GM18519 (cell line): ENCODE results near the gene PTPRH.

Source experiments
- ATAC-seq: cut with Tn5 transposase; IDR thresholded peaks from one replicate; pipeline ENCODE4 v1.9.1; 2021; ENCODE audit warnings: mild to moderate bottlenecking, moderate library complexity; ENCODE audit not compliant: unreplicated experiment, low FRiP score

PTPRH gene

DNA sequence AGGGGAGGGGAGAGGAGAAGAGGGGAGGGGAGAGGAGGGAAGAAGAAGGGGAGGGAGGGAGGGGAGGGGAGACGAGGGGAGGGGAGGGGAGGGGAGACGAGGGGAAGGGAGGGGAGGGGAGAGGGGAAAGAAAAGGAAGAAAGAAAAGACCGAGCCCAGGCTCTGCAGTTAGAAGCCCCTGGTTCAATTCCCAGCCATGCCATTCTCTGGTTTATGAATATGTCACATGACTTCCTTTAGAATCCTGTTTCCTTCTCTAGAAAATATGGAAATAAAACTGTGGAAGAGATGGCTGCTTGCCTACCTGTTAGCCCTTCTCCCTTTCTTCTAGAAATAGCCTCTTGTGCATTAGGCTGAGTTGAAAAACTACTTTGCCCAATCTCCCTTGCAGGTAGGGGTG is 74.6 kb downstream of the PTPRH start:
- no peak for ATAC-seq

DNA sequence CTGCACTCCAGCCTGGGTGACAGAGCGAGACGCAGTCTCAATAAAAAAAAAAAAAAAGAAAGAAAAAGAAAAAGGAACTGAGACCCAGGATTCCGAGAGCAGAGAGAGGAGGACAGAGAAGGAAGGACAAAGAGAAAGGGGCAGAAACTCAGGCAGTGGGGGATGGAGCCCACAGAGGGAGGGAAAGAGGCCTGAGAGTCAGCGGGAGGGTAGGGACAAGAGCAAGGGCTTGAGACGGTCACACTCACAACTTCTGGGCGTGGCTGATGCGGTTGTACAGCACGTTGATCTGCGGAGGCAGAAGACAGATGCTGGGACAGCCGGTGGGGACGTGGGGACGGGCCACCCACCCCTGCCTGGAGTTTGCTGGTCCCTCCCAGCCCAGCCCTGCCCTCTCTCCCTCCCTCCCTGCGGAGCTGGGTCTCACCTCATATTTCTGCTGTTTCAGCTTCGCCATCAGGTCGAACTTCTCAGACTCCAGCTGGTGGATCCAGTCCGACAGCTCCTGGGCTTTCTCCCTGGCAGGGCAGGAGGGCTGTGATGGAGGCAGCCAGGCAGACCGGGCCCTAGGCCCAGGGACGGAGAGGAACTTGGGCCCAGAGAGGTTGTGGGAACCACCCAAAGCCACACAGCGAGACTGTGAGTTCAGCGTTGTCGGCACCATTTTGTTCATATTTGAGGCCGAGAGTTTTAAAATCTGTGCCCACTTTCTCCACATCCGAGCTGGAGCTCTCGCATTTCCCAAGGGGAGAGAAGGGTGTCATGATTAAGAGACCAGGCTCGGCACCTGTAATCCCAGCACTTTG is 75.5 kb downstream of the PTPRH start:
- no peak for ATAC-seq

DNA sequence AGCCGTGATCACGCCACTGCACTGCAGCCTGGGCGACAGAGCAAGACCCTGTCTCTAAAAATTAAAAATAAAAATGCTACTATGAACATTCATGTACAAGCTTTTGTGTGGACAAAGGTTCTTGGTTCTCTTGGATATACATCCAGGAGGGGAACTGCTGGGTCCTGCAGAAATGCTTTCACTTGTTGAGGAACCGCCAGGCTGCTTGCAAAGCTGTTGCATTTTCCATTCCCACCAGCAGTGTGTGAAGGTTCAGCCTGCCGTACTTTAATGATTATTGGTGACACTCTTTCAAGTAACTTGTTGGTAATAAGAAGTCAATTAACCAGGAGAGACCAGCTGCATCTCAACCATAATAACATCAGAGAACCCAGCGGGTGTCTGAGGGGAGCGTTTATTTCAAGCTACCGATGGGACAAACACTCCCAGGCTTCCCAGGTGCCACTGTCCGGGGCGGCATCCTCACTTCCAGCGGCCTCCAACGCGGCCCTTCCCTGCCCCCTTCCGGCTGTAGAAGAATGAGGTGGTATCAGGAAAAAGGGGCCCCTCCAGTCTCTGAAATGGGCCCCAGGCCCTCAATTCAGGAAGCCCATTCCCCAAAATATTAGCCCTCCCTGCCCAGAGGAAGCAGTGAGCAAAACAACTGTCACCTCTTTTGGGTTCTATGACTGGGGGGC is 76.7 kb downstream of the PTPRH start:
- ATAC-seq: no peak

DNA sequence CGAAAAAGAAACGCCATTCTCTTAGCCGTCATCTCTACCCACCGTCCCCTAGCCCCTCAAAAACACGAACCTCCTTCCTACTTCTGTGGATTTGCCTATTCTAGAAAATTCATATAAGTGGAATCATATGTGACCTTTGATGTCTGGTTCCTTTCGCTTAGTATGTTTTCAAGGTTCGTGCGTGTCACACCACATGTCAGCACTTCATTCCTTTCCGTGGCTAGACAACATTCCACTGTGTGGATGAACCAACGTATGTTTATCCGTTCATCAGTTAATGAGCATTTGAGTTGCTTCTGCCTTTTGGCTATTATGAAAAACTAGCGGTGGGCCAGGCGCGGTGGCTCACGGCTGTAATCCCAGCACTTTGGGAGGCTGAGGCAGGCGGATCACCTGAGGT is 77.9 kb downstream of the PTPRH start:
- ATAC-seq: no peak
